ENCODE results near the gene MAP4K1. TPM values are rescaled to one million over a fixed set of nuclear protein-coding genes. Genes with fewer than 3 reads are reported as not detected.

The MAP4K1 gene
- total and polyA plus RNA-seq, 2 of the 13 experiments (the other 11 are each of a cell fraction or from before 2014, with no cell fraction given): 0.24 to 0.89 TPM

DNA sequence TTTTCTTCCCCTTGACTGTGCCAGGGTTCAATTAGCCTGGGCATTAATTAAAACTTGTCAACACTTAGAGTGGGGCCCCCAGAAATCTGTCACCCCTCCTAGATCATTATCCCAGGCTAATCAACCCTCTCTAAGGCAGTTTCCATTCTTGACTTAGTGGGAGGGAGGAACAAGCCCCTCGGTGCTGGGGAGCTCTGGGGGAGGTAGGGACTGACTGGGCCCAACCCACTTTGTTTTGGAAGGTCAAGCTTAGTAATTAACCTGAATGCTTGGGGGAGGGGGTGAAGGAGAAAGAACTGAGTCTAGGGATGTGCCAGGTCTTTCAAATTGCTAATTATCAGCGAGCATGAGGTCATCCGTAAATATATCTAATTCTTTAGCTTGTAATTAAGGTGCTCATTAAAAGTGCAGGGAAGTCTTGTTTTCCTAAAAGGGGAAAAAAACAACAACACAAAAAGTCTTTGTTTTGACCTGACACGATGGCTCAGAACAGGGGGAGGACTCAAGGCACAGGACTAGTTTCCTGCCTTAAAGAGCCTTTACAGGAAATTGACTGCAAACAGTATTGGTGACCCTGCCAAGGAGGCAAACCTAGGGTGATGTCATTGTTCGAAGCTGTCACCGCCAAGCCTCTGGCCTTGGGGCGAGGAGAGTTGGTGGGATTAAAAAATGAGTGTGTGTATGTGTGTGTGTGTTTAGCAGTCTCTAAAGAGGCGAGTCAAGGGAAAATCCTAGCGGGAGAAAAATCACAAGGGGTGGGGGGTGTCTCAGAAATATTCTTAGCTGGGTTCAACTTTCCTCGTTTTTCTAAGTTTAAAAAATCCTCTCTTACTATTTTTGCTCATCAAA is 49.1 kb upstream of the MAP4K1 start:
- FAIRE-seq (peak; percentile 28), DNase-seq (ENCODE audit: low spot score) (no peak), ATAC-seq (no peak)
- Histone ChIP-seq H3K27me3 (ENCODE audit: control insufficient read depth in 1 of 2, insufficient read depth in 2 of 2, low read length in 2 of 2) (no peaks in the 10 kb centered on the region), H3K36me3 (replicated peaks in 1 of 2; ENCODE audit: control insufficient read depth in 1 of 2, insufficient read depth in 2 of 2, low read length in 2 of 2) (peaks cover 15 to 54% of the 10 kb centered on the region in 2 experiments), H3K4me2 (ENCODE audit: low read depth, low read length) (no peak overlapping the region), H3K4me3 (replicated peaks in 1 of 3; ENCODE audit: insufficient read depth in 1 of 3, low read depth in 2 of 3, low read length in 3 of 3) (no peak overlapping the region), H4K20me1 (ENCODE audit: insufficient read depth, low read length) (peaks cover 77% of the 10 kb centered on the region), H2AFZ (ENCODE audit: low read length) (no peak overlapping the region), H3K9ac (ENCODE audit: insufficient read depth, low read depth, low read length) (peak overlapping the region; percentile 19), H3K27ac (ENCODE audit: extremely low read length, insufficient read depth, low read length) (peak overlapping the region; percentile 38), H3K79me2 (ENCODE audit: insufficient read depth, low read length) (peaks cover 99% of the 10 kb centered on the region), H3K9me3 (ENCODE audit: low read length) (no peaks in the 10 kb centered on the region), H3K4me1 (ENCODE audit: insufficient read depth, low read length) (peaks cover 100% of the 10 kb centered on the region)
- WGBS (ENCODE audit: low lambda C conversion rate): 88% methylated on average over 10 of the region's 10 CpGs
- BruUV-seq (replicated peaks): no TSS peak
- intact Hi-C loops (cut with micrococcal nuclease; ENCODE audit: unreplicated experiment) (no loop called here), in situ Hi-C loops (cut with HindIII; ENCODE audit: extremely low pct_ligation_motif_present, low pct_unique_long_range_greater_than_20kb) (no loop called here)
- POLR2A ChIA-PET: interaction anchor here (1.0 to 1.9 kb wide), 5 partner anchors 16 to 48 kb away, joined by 3 to 13 read pairs (median 3); partner anchors contain the start of genes ACTN4 and EIF3K
- CTCF ChIA-PET (ENCODE audit: low intra/inter-chr PET ratio, low total read pairs): no interaction called here
- TF ChIP-seq STAG1 (CRISPR knock-in tag; IDR thresholded peaks at IDR 0.05) (no peak), SAP130 (CRISPR knock-in tag; IDR thresholded peaks at IDR 0.05; ENCODE audit: low read depth) (0 out of 2 replicates have a peak, but pooled peaks have one; percentile 15), MBNL3 (CRISPR knock-in tag; conservative IDR thresholded peaks at IDR 0.05) (no peak), ZBTB33 (CRISPR knock-in tag; IDR thresholded peaks at IDR 0.05) (peak; percentile 89), CENPT (CRISPR knock-in tag; IDR thresholded peaks at IDR 0.05; ENCODE audit: low read depth) (no peak), SP140L (CRISPR knock-in tag; IDR thresholded peaks at IDR 0.05; ENCODE audit: borderline replicate concordance) (no peak), TBX2 (CRISPR knock-in tag; IDR thresholded peaks at IDR 0.05; ENCODE audit: borderline replicate concordance) (0 out of 2 replicates have a peak, but pooled peaks have one; percentile 1), ZNF569 (CRISPR knock-in tag; IDR thresholded peaks at IDR 0.05; ENCODE audit: borderline replicate concordance) (no peak), ZZZ3 (CRISPR knock-in tag; IDR thresholded peaks at IDR 0.05; ENCODE audit: borderline replicate concordance) (no peak), RFX3 (CRISPR knock-in tag; IDR thresholded peaks at IDR 0.05) (no peak), POLR2AphosphoS2 (IDR thresholded peaks at IDR 0.05; ENCODE audit: low read depth, low read length) (no peak), ATF7 (IDR thresholded peaks at IDR 0.05) (0 out of 2 replicates have a peak, but pooled peaks have one; percentile 25), ATF7 (CRISPR knock-in tag; IDR thresholded peaks at IDR 0.05) (no peak), NFKBIZ (CRISPR knock-in tag; IDR thresholded peaks at IDR 0.05) (no peak), ZNF619 (CRISPR knock-in tag; IDR thresholded peaks at IDR 0.05) (no peak), RBM22 (optimal IDR thresholded peaks at IDR 0.05; ENCODE audit: low read length) (peak; percentile 22), SOX5 (CRISPR knock-in tag; IDR thresholded peaks at IDR 0.05; ENCODE audit: borderline replicate concordance) (no peak), CAMTA2 (CRISPR knock-in tag; IDR thresholded peaks at IDR 0.05; ENCODE audit: borderline replicate concordance) (no peak)
- TF ChIP-seq, protein P1, sequence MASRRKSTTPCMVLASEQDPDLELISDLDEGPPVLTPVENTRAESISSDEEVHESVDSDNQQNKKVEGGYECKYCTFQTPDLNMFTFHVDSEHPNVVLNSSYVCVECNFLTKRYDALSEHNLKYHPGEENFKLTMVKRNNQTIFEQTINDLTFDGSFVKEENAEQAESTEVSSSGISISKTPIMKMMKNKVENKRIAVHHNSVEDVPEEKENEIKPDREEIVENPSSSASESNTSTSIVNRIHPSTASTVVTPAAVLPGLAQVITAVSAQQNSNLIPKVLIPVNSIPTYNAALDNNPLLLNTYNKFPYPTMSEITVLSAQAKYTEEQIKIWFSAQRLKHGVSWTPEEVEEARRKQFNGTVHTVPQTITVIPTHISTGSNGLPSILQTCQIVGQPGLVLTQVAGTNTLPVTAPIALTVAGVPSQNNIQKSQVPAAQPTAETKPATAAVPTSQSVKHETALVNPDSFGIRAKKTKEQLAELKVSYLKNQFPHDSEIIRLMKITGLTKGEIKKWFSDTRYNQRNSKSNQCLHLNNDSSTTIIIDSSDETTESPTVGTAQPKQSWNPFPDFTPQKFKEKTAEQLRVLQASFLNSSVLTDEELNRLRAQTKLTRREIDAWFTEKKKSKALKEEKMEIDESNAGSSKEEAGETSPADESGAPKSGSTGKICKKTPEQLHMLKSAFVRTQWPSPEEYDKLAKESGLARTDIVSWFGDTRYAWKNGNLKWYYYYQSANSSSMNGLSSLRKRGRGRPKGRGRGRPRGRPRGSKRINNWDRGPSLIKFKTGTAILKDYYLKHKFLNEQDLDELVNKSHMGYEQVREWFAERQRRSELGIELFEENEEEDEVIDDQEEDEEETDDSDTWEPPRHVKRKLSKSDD (CRISPR knock-in tag; IDR thresholded peaks at IDR 0.05; ENCODE audit: low read depth): no peak

Measured in HepG2 (cell line).